SK-N-SH (cell line): ENCODE measurements around the gene SLC25A44. TPM values are rescaled to one million over a fixed set of nuclear protein-coding genes. Genes with fewer than 3 reads are reported as not detected.

Experiments
- CTCF ChIA-PET: fragments of 300-600, 350-600 bp; formaldehyde crosslinking; extraction: SDS; loops from one replicate; lab custom pipeline; 2021; lab: Yijun Ruan, JAX
- POLR2A ChIA-PET: fragments of 350-600 bp; sonication (Branson Sonifier 250); formaldehyde crosslinking; extraction: SDS; loops from one replicate; lab custom pipeline; 2020; ENCODE audit warnings: antibody characterized with exemption, inconsistent platforms; lab: Yijun Ruan, JAX
- DNase-seq: peaks from one replicate; pipeline ENCODE4 v3.0.0; 2012
- H2AFZ ChIP-seq: fragments of 200-600 bp; sonication (generic); 2 replicates; pipeline ENCODE4 v1.8.1; 2016; ENCODE audit warnings: antibody characterized with exemption, mild to moderate bottlenecking, low read depth
- H3F3A ChIP-seq: fragments of 200-600 bp; sonication (generic); replicated peaks from 2 replicates; pipeline ENCODE3; 2016; ENCODE audit warnings: antibody characterized with exemption, mild to moderate bottlenecking; ENCODE audit not compliant: insufficient read depth
- H3K27ac ChIP-seq, 2 experiments: fragments of 200-500 bp in 1 of 2; fragments of 200-600 bp in 1 of 2; sonication (Bioruptor generic) in 1 of 2; sonication (generic), shearing (Covaris generic) in 1 of 2; 2 replicates each; pipeline versions ENCODE4 v1.5.1 to v1.6.1; 2014 to 2016; ENCODE audit warnings: low read depth in 2 of 2, inconsistent platforms in 1 of 2, low read length in 1 of 2, mild to moderate bottlenecking in 1 of 2, mixed read lengths in 1 of 2
- H3K27me3 ChIP-seq: fragments of 200-600 bp; sonication (generic), shearing (Covaris generic); 2 replicates; pipeline ENCODE4 v1.6.1; 2016; ENCODE audit warnings: mixed run types; ENCODE audit not compliant: insufficient read depth
- H3K36me3 ChIP-seq, 2 experiments: fragments of 200-500 bp in 1 of 2; fragments of 200-600 bp in 1 of 2; sonication (Bioruptor generic) in 1 of 2; sonication (generic) in 1 of 2; replicated peaks in 1 of 2; 2 replicates each; pipeline versions ENCODE3 to v1.5.1; 2014 to 2016; ENCODE audit warnings: low read length in 1 of 2, mild to moderate bottlenecking in 1 of 2; ENCODE audit not compliant: insufficient read depth in 2 of 2, control insufficient read depth in 1 of 2
- H3K4me1 ChIP-seq, 2 experiments: fragments of 200-500 bp in 1 of 2; fragments of 200-600 bp in 1 of 2; sonication (Bioruptor generic) in 1 of 2; sonication (generic), shearing (Covaris generic) in 1 of 2; 2 replicates each; pipeline versions ENCODE4 v1.5.1 to v1.6.1; 2014 to 2016; ENCODE audit warnings: low read depth in 1 of 2, low read length in 1 of 2, mixed run types in 1 of 2; ENCODE audit not compliant: insufficient read depth in 2 of 2, control insufficient read depth in 1 of 2
- H3K4me2 ChIP-seq: fragments of 200-600 bp; sonication (generic), shearing (Covaris generic); 2 replicates; pipeline ENCODE4 v1.6.1; 2017; ENCODE audit warnings: mixed run types
- H3K4me3 ChIP-seq, 2 experiments: fragments of 200-500 bp in 1 of 2; fragments of 200-600 bp in 1 of 2; sonication (Bioruptor generic) in 1 of 2; sonication (generic), shearing (Covaris generic) in 1 of 2; 2 replicates each; pipeline versions ENCODE4 v1.5.1 to v1.8.1; 2014 to 2016; ENCODE audit warnings: low read depth in 2 of 2, inconsistent platforms in 1 of 2, low read length in 1 of 2, mild to moderate bottlenecking in 1 of 2, mixed read lengths in 1 of 2, moderate library complexity in 1 of 2
- H3K79me2 ChIP-seq: fragments of 200-600 bp; sonication (generic); 2 replicates; pipeline ENCODE4 v1.8.1; 2017; ENCODE audit warnings: mild to moderate bottlenecking; ENCODE audit not compliant: insufficient read depth
- H3K9ac ChIP-seq: fragments of 200-600 bp; sonication (generic); 2 replicates; pipeline ENCODE4 v1.6.1; 2017; ENCODE audit warnings: mixed run types
- H3K9me2 ChIP-seq: fragments of 200-600 bp; sonication (generic); 2 replicates; pipeline ENCODE4 v1.6.1; 2017; ENCODE audit warnings: mixed run types
- H3K9me3 ChIP-seq: fragments of 200-600 bp; sonication (generic); 2 replicates; pipeline ENCODE4 v1.6.1; 2017; ENCODE audit warnings: mixed run types, mild to moderate bottlenecking, moderate library complexity
- H4K20me1 ChIP-seq: fragments of 200-600 bp; sonication (generic); 2 replicates; pipeline ENCODE4 v1.6.1; 2017; ENCODE audit warnings: mild to moderate bottlenecking, mixed run types; ENCODE audit not compliant: insufficient read depth
- GABPA ChIP-seq: IDR thresholded peaks from 2 replicates; pipeline ENCODE4 v1.4.0; 2012; ENCODE audit warnings: low read depth, mild to moderate bottlenecking
- MAX ChIP-seq: IDR thresholded peaks from 2 replicates; pipeline ENCODE4 v1.4.0; 2012; ENCODE audit warnings: low read depth
- MEF2A ChIP-seq: IDR thresholded peaks from 2 replicates; pipeline ENCODE4 v1.4.0; 2012; ENCODE audit warnings: low read depth, borderline replicate concordance
- PBX3 ChIP-seq: IDR thresholded peaks from 2 replicates; pipeline ENCODE4; 2012
- RAD21 ChIP-seq: IDR thresholded peaks from 2 replicates; pipeline ENCODE4 v1.6.1; 2012; ENCODE audit warnings: mild to moderate bottlenecking, low read length
- TAF1 ChIP-seq: IDR thresholded peaks from 2 replicates; pipeline ENCODE4 v1.6.1; 2012; ENCODE audit warnings: low read depth, mild to moderate bottlenecking, low read length, moderate library complexity, borderline replicate concordance
- WGBS: methylation state at CpG from one replicate; pipeline ENCODE4 v1.1.6; 2017; ENCODE audit warnings: low lambda C conversion rate; 5-methylcytosine and 5-hydroxymethylcytosine counted together
- polyA plus RNA-seq, 3 experiments: library from polyadenylated mRNA; depleted of rRNA; stranded (reverse); fragments of >200 nt; gene quantifications; 2 replicates each; pipeline ENCODE4 v1.2.3, GENCODE V29; 2012

SLC25A44 gene
- polyA plus RNA-seq, 1 of the 3 experiments (the other 2 are of a cell fraction), result 28.5 TPM

GRCh38 chr1:156245451-156246232 lies 51.7 kb downstream of the SLC25A44 start:
- Histone ChIP-seq H2AFZ (no peak overlapping the region), H3K27ac (peak overlapping the region in 1 of 2 experiments; percentile 62; a peak in 1 of 4 replicates), H3K4me3 (no peak overlapping the region), H3K4me2 (no peak overlapping the region), H4K20me1 (no peaks in the 10 kb centered on the region), H3K9me2 (no peaks in the 10 kb centered on the region), H3K9ac (no peak overlapping the region), H3K36me3 (peaks cover 5 to 26% of the 10 kb centered on the region in 2 experiments), H3K79me2 (no peaks in the 10 kb centered on the region), H3F3A (peaks cover 4% of the 10 kb centered on the region), H3K9me3 (no peaks in the 10 kb centered on the region), H3K4me1 (peaks cover 7 to 57% of the 10 kb centered on the region in 2 experiments; a peak in 2 of 4 replicates)
- 94% methylated on average over 34 of the region's 69 CpGs for WGBS
- peak; percentile 42 for DNase-seq
- POLR2A ChIA-PET, result interaction anchor here (1.0 to 1.8 kb wide), 2 partner anchors 14 to 33 kb away, joined by 3 to 4 read pairs; partner anchors contain the start of gene PMF1
- TF ChIP-seq RAD21 (no peak), GABPA (no peak), TAF1 (no peak), MAX (no peak), PBX3 (no peak)
- TF ChIP-seq, all 33 proteins: peak for 0
- H3K27me3 ChIP-seq, result no peaks in the 10 kb centered on the region
- CTCF ChIA-PET, result interaction anchor here (1.4 to 4.0 kb wide), 6 partner anchors 11 to 149 kb away, joined by 4 to 26 read pairs (median 8); no protein-coding TSS in a partner anchor

GRCh38 chr1:156246241-156246780 lies 52.4 kb downstream of the SLC25A44 start:
- no peaks in the 10 kb centered on the region for H3K9me2 ChIP-seq
- POLR2A ChIA-PET, result interaction anchor here (1.0 to 1.8 kb wide), 2 partner anchors 14 to 34 kb away, joined by 3 to 4 read pairs; partner anchors contain the start of gene PMF1
- no peak overlapping the region for H3K4me3 ChIP-seq
- no peak for TF ChIP-seq MEF2A
- no peaks in the 10 kb centered on the region for H3K9me3 ChIP-seq
- CTCF ChIA-PET, result interaction anchor here (1.4 to 4.0 kb wide), 5 partner anchors 11 to 150 kb away, joined by 4 to 26 read pairs (median 11); no protein-coding TSS in a partner anchor
- H3K79me2 ChIP-seq, result no peaks in the 10 kb centered on the region
- H4K20me1 ChIP-seq, result no peaks in the 10 kb centered on the region
- H3K4me1 ChIP-seq, result peaks cover 5 to 62% of the 10 kb centered on the region in 2 experiments; a peak in 2 of 4 replicates
- DNase-seq, result peak; percentile 43
- H3K27me3 ChIP-seq, result no peaks in the 10 kb centered on the region
- H3K27ac ChIP-seq, result no peak overlapping the region; a peak in 1 of 4 replicates
- no peak overlapping the region for H2AFZ ChIP-seq
- H3K36me3 ChIP-seq, result peaks cover 5 to 32% of the 10 kb centered on the region in 2 experiments
- 92% methylated on average over 7 of the region's 10 CpGs for WGBS
- no peak overlapping the region for H3K4me2 ChIP-seq
- peaks cover 4% of the 10 kb centered on the region for H3F3A ChIP-seq
- H3K9ac ChIP-seq, result no peak overlapping the region
